GM18505 (cell line): ENCODE measurements around the gene VSTM4.
A peak's percentile ranks its signal among the peaks of the same experiment; 100 is the strongest.

Experiments used
- ATAC-seq: cut with Tn5 transposase; IDR thresholded peaks from one replicate; pipeline ENCODE4 v1.9.1; 2021; ENCODE audit not compliant: unreplicated experiment
- POLR2A ChIP-seq: IDR thresholded peaks from 4 replicates; pipeline ENCODE4 v1.6.1; 2011; ENCODE audit warnings: borderline replicate concordance; ENCODE audit not compliant: insufficient read depth, insufficient read length; ENCODE audit errors: extremely low read depth

VSTM4 gene

GRCh38 chr10:49061667-49062066, 53.7 kb downstream of the VSTM4 start:
- ATAC-seq = no peak
- no peak for TF ChIP-seq POLR2A

GRCh38 chr10:49058463-49059255, 56.7 kb downstream of the VSTM4 start:
- no peak for TF ChIP-seq POLR2A
- no peak for ATAC-seq

GRCh38 chr10:49057231-49057880, 58.0 kb downstream of the VSTM4 start:
- TF ChIP-seq POLR2A = no peak
- no peak for ATAC-seq

GRCh38 chr10:49056356-49056755, 59.0 kb downstream of the VSTM4 start:
- TF ChIP-seq POLR2A = no peak
- ATAC-seq = no peak

- TF ChIP-seq POLR2A = no peak
- no peak for ATAC-seq
These were observed 60.0 kb downstream of the VSTM4 start for GRCh38 chr10:49055221-49055849.

- ATAC-seq = no peak
- no peak for TF ChIP-seq POLR2A
These were observed 60.6 kb downstream of the VSTM4 start for GRCh38 chr10:49054753-49055152.

- no peak for TF ChIP-seq POLR2A
- no peak for ATAC-seq
These were observed 61.2 kb downstream of the VSTM4 start for GRCh38 chr10:49053998-49054692.

GRCh38 chr10:49053053-49053997, 62.0 kb downstream of the VSTM4 start:
- TF ChIP-seq POLR2A = no peak
- peak; percentile 78 for ATAC-seq

GRCh38 chr10:49052069-49052468, 63.3 kb downstream of the VSTM4 start:
- ATAC-seq = no peak

GRCh38 chr10:49050906-49051305, 64.4 kb downstream of the VSTM4 start:
- no peak for ATAC-seq
- TF ChIP-seq POLR2A = no peak

More at GRCh38 chr10:49052069-49052468, 63.3 kb downstream of the VSTM4 start:
- no peak for TF ChIP-seq POLR2A

GRCh38 chr10:49050366-49050765, 65.0 kb downstream of the VSTM4 start:
- ATAC-seq = no peak
- no peak for TF ChIP-seq POLR2A

- no peak for ATAC-seq
- TF ChIP-seq POLR2A = no peak
These were observed 65.7 kb downstream of the VSTM4 start for GRCh38 chr10:49049660-49050059.
